K562 (cell line): ENCODE data around the gene CSMD2. TPM values are rescaled to one million over a fixed set of nuclear protein-coding genes. Genes with fewer than 3 reads are reported as not detected.
A peak's percentile ranks its signal among the peaks of the same experiment; 100 is the strongest.

Experiments used
- ATAC-seq: fragments of 200-7000 bp; cut with Tn5 transposase; 3 replicates; pipeline ENCODE4 v1.9.1; 2020; ENCODE audit warnings: moderate library complexity
- BruUV-seq: library from RNA; stranded (reverse); fragments of 400-500 nt; replicated peaks from 2 replicates; lab custom pipeline; 2021; lab: Mats Ljungman, UMichigan
- CTCF ChIA-PET: fragments of 300-600 bp; formaldehyde crosslinking; extraction: SDS; loops from one replicate; lab custom pipeline; 2021; ENCODE audit warnings: low intra/inter-chr PET ratio; lab: Yijun Ruan, JAX
- POLR2A ChIA-PET: fragments of 300-600, 350-650 bp; sonication (Branson Sonifier 250); formaldehyde crosslinking; extraction: SDS; loops from one replicate; lab custom pipeline; 2021; ENCODE audit warnings: antibody characterized with exemption, inconsistent platforms; lab: Yijun Ruan, JAX
- DNase-seq, 4 experiments: peaks; one replicate each; pipeline versions ENCODE4 v3.0.0 to v3.0.0-alpha.2; 2011 to 2018; ENCODE audit warnings: low spot score in 3 of 4, mixed read lengths in 3 of 4; ENCODE audit errors: extremely low read depth in 1 of 4
- FAIRE-seq: peaks from 2 replicates; lab custom pipeline; 2011; peaks lifted over from hg19 to GRCh38; lab: Jason Lieb, UNC
- H2AFZ ChIP-seq: 2 replicates; pipeline ENCODE4 v1.6.0; 2011; ENCODE audit warnings: low read depth, low read length, control low read depth, inconsistent platforms
- H3K27ac ChIP-seq: fragments of 200-600 bp; 3 replicates; pipeline ENCODE4 v1.8.0; 2011; ENCODE audit warnings: low read depth, mild to moderate bottlenecking, control low read depth, inconsistent platforms, low read length, moderate library complexity, mixed read lengths; ENCODE audit errors: extremely low read depth
- H3K27me3 ChIP-seq, 2 experiments: fragments of 300-600 bp in 1 of 2; 2 replicates in 1 of 2; 3 replicates in 1 of 2; pipeline versions ENCODE4 v1.6.0 to v1.8.0; 2011; ENCODE audit warnings: inconsistent platforms in 2 of 2, low read length in 2 of 2, mild to moderate bottlenecking in 1 of 2, mixed read lengths in 1 of 2, moderate library complexity in 1 of 2; ENCODE audit not compliant: control insufficient read depth in 2 of 2, insufficient read depth in 2 of 2
- H3K36me3 ChIP-seq: fragments of 300-600 bp; 3 replicates; pipeline ENCODE4 v1.8.0; 2011; ENCODE audit warnings: mild to moderate bottlenecking, low read length, inconsistent platforms; ENCODE audit not compliant: control insufficient read depth, insufficient read depth
- H3K4me1 ChIP-seq, 2 experiments: fragments of 200-600 bp in 1 of 2; replicated peaks in 1 of 2; 2 replicates in 1 of 2; 3 replicates in 1 of 2; pipeline versions ENCODE4 v1.5.1 to v1.8.0; 2011; ENCODE audit warnings: inconsistent platforms in 2 of 2, low read length in 2 of 2, mild to moderate bottlenecking in 1 of 2, mixed read lengths in 1 of 2, moderate library complexity in 1 of 2; ENCODE audit not compliant: control insufficient read depth in 2 of 2, insufficient read depth in 2 of 2
- H3K4me2 ChIP-seq: 2 replicates; pipeline ENCODE4 v1.6.1; 2011; ENCODE audit warnings: low read length, control low read depth, inconsistent platforms, mixed read lengths; ENCODE audit not compliant: insufficient read depth
- H3K4me3 ChIP-seq: fragments of 200-600 bp; sonication (generic), shearing (Covaris generic); 2 replicates; pipeline ENCODE4 v1.5.1; 2016; ENCODE audit warnings: control low read depth, inconsistent platforms
- H3K79me2 ChIP-seq: fragments of 200-600 bp; 3 replicates; pipeline ENCODE4 v1.8.0; 2011; ENCODE audit warnings: low read length, inconsistent platforms; ENCODE audit not compliant: control insufficient read depth, insufficient read depth
- H3K9ac ChIP-seq, 2 experiments: 2 replicates each; pipeline versions ENCODE4 v1.6.0 to v1.6.1; 2011; ENCODE audit warnings: low read depth in 2 of 2, low read length in 2 of 2, control low read depth in 1 of 2, inconsistent platforms in 1 of 2, mild to moderate bottlenecking in 1 of 2, mixed read lengths in 1 of 2; ENCODE audit not compliant: insufficient read depth in 1 of 2
- H3K9me1 ChIP-seq: one replicate; pipeline ENCODE4 v1.6.0; 2011; ENCODE audit warnings: inconsistent platforms, mild to moderate bottlenecking, low read length, moderate library complexity; ENCODE audit not compliant: control insufficient read depth, insufficient read depth
- H3K9me3 ChIP-seq: replicated peaks from 2 replicates; pipeline ENCODE4 v1.5.1; 2011; ENCODE audit warnings: low read depth, low read length, inconsistent platforms; ENCODE audit not compliant: control insufficient read depth, insufficient read depth
- H4K20me1 ChIP-seq: replicated peaks from 2 replicates; pipeline ENCODE4 v1.6.1; 2011; ENCODE audit warnings: low read length, inconsistent platforms, mixed read lengths; ENCODE audit not compliant: control insufficient read depth, insufficient read depth
- ZMIZ1 ChIP-seq, 2 experiments: fragments of 150-350 bp in 1 of 2; IDR thresholded peaks; 2 replicates each; pipeline ENCODE4 v1.6.1; 2012 to 2016; ENCODE audit warnings: low read depth in 2 of 2, low read length in 2 of 2, mild to moderate bottlenecking in 1 of 2, moderate library complexity in 1 of 2
- ZNF512 ChIP-seq: IDR thresholded peaks from 2 replicates; pipeline ENCODE4 v1.6.1; 2016; ENCODE audit warnings: missing genetic modification characterization, missing compliant biosample characterization
- WGBS: fragments of 100-300 bp; shearing (Covaris generic); methylation state at CpG from one replicate; pipeline ENCODE4 v1.1.6; 2016; ENCODE audit warnings: low coverage, mixed read lengths; ENCODE audit not compliant: insufficient coverage; ENCODE audit errors: missing lambda C conversion rate; 5-methylcytosine and 5-hydroxymethylcytosine counted together
- in situ Hi-C: fragments of 300-500 bp; cut with MboI; formaldehyde crosslinking; loops from 4 replicates; pipeline ENCODE4 v1.15.0; 2018; ENCODE audit warnings: inconsistent platforms, mixed read lengths
- intact Hi-C: fragments of 100-400 bp; cut with micrococcal nuclease; formaldehyde crosslinking; loops from 2 replicates; pipeline ENCODE4 v1.14.2; 2022
- polyA plus RNA-seq, 8 experiments: library from polyadenylated mRNA; depleted of rRNA in 4 of 8; stranded (reverse) in 5 of 8; unstranded in 3 of 8; fragments of >200 nt; fragmentation: Nextera tagmentation in 2 of 8; fragmentation: Illumina TruSeq in 1 of 8; extraction: Ambion mirVana in 2 of 8; extraction: Trizol in 1 of 8; gene quantifications; 2 replicates each; pipeline versions ENCODE4 v1.2.1 to v1.2.3, GENCODE V29; 2011 to 2014; ENCODE audit warnings: inconsistent platforms in 1 of 8, missing spikeins in 1 of 8
- total RNA-seq, 7 experiments: library from RNA; depleted of rRNA in 6 of 7; stranded (reverse); fragments of >200 nt in 6 of 7; fragmentation: Illumina TruSeq in 2 of 7; extraction: Trizol in 2 of 7; gene quantifications; 2 replicates each; pipeline versions ENCODE4 v1.2.1 to v1.2.3, GENCODE V29; 2011 to 2021; ENCODE audit warnings: low replicate concordance in 1 of 7

The CSMD2 gene
- total and polyA plus RNA-seq, 9 of the 15 experiments (the other 6 are each of a cell fraction or from before 2014, with no cell fraction given) = not detected

GRCh38 chr1:33507661-33508060, 657.4 kb downstream of the CSMD2 start:
- DNase-seq = no peak
- Histone ChIP-seq H3K36me3 (no peaks in the 10 kb centered on the region), H3K79me2 (no peaks in the 10 kb centered on the region), H3K9ac (no peak overlapping the region)
- BruUV-seq = no TSS peak
- TF ChIP-seq ZNF512 (tag) (peak; percentile 87), ZMIZ1 (IDR thresholded peaks at IDR 0.05; ENCODE audit: low read depth in 2 of 2, low read length in 2 of 2) (no peak)
- TF ChIP-seq, all 486 proteins: peak for 1
- Histone ChIP-seq H2AFZ (no peak overlapping the region), H3K27ac (no peak overlapping the region), H3K9me3 (no peaks in the 10 kb centered on the region), H3K27me3 (peaks cover 9 to 12% of the 10 kb centered on the region in 2 experiments; a peak in 4 of 5 replicates), H3K4me2 (no peak overlapping the region), H4K20me1 (no peaks in the 10 kb centered on the region), H3K4me3 (no peak overlapping the region), H3K4me1 (no peaks in the 10 kb centered on the region), H3K9me1 (no peaks in the 10 kb centered on the region)
- intact Hi-C loops = no loop called here
- ATAC-seq (no peak), FAIRE-seq (no peak)
- ChIA-PET CTCF (no interaction called here), POLR2A (no interaction called here)
- 0% methylated on average over 3 of the region's 3 CpGs for WGBS
- in situ Hi-C loops = no loop called here
